Ramos (cell line): ENCODE measurements around the gene ZSWIM7.

Experiments used
- in situ Hi-C: fragments of 300-500 bp; cut with MboI; formaldehyde crosslinking; loops from one replicate; pipeline ENCODE4 v1.14.3; 2022; ENCODE audit warnings: low sequenced_read_pairs; ENCODE audit not compliant: unreplicated experiment

Gene ZSWIM7

DNA sequence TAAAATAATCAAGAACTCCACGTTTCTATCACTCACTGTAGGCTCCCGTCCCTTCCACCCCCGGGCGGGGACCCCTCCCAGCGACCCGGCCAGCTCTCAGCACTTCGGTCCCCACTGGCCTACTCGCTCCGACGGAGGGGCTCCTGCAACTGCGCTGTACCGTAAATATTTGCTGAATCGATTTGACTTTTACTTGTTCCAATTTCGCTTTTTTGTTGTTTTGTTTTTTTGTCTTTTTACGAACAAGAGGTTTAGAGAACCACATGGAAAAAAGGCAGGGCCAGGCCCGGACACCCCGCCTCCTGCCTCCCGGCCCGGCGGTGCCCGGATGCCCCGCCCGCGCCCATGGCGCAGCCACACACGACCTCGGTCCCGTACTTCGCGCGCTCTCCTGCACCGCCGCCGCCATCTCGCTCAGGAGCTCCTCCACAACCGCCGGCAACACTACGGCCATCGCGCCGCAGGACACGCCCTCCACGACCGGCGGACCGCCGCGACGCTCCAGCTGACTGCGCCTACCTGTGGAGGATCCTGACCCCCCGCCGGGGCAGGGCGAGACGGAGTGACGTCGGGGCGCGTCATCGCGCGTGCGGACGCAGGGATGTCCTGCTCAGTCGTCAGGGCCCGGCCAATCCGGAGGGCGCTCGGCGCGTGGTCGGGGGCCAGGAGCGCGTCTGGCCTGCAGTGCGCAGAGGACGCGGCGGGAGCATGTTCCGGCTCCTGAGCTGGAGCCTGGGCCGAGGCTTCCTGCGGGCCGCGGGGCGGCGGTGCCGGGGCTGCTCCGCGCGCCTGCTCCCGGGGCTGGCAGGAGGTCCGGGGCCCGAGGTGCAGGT is at the start of gene ZSWIM7, which contains the start of gene TTC19:
ZSWIM7 (minus strand) TSS at position 564 of the 833 bp plus-strand sequence; CDS start at position 454, 110 bp downstream.
TTC19 (plus strand) TSS at position 684 of the 833 bp plus-strand sequence; CDS start at position 709, 25 bp downstream.
- in situ Hi-C loops: no loop called here

DNA sequence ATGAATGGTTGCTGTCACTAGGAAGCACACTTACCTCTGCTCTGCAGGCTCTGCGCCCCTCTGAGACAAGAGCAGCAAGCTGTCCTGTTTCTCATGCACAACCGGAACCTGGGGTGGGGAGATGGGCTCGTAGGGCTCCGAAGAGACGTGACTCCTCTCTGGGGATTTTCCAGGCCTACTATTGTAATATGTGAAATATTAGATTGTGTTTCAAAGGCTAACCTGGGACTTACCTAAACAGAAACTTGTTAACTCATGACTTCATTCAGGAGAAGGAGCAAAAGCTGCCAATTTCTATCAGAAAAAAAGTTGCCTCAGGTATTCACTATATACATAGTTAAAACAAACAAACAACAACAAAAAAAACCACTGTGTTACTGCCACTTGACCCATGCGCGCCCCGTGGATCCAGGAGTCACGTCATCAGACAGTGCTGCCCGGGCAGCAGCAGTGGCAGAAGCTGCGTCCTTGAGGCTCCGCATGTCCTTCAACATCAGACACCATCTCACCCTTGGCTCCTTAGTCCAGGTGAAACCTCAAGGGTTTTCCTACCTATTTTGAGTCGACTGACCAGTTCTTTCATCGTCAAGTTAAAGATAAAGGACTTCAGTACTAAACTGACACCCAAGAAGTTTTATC is 49.4 kb upstream of the ZSWIM7 start:
- in situ Hi-C loops: no loop called here

- in situ Hi-C loops: no loop called here
Measured at GRCh38 chr17:16046966-16047365, 47.5 kb upstream of the ZSWIM7 start.

DNA sequence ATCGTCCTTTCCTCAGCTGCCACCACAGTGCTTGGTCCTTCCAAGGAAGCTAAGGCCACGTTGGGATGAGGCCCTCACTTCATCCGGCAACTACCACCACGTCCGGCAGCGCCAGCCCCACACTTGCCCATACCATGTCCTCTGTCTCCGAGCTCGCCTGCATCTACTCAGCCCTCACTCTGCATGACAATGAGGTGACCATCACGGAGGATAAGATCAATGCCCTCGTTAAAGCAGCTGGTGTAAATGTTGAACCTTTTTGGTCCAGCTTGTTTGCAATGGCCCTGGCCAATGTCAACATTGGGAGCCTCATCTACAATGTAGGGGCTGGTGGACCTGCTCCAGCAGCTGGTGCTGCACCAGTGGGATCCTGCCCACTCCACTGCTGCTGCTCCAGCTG is 45.0 kb upstream of the ZSWIM7 start:
- in situ Hi-C loops: no loop called here

DNA sequence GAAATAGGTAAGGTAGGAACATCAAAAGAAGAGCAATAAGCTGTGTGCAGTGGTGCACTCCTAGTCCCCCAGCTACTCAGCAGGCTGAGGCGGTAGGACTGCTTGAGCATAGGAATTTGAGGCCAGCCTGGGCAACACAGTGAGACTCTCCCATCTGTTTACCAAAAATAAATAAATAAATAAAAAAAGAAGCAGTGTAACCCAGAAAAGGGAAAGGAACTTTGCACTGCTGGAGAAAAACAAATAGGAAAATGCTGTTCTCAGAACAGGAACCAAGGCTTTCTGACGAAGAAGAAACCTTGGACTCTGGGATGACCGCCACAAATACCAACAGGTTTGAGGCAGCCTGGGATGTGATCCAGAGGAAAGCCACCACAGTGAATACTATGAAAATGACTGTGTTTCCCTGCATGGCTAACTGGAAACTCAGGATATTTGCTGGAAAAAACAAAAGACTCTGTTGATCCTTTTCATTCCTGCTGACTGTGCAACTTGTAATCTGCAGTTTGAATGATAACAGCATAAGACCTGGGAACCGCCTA is 41.3 kb upstream of the ZSWIM7 start:
- in situ Hi-C loops: no loop called here

- in situ Hi-C loops: no loop called here
Measured at GRCh38 chr17:16037636-16038035, 38.1 kb upstream of the ZSWIM7 start.

DNA sequence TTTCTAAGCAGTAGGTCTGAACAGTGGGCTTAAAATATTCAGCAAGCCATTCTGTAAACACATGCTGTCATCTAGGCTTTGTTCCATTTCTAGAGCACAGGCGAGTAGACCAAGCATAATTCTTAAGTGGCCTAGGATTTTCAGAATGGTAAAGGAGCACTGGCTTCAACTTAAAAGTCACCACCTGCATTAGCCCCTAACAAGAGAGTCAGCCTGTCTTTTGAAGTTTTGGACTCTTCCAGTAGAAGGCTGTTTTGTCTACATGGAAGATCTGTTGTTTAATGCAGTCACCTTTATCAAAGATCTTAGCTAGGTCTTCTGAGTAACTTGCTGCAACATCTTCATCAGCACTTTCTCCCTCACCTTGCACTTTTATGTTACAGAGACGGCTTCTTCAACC is 36.8 kb upstream of the ZSWIM7 start:
- in situ Hi-C loops: no loop called here

DNA sequence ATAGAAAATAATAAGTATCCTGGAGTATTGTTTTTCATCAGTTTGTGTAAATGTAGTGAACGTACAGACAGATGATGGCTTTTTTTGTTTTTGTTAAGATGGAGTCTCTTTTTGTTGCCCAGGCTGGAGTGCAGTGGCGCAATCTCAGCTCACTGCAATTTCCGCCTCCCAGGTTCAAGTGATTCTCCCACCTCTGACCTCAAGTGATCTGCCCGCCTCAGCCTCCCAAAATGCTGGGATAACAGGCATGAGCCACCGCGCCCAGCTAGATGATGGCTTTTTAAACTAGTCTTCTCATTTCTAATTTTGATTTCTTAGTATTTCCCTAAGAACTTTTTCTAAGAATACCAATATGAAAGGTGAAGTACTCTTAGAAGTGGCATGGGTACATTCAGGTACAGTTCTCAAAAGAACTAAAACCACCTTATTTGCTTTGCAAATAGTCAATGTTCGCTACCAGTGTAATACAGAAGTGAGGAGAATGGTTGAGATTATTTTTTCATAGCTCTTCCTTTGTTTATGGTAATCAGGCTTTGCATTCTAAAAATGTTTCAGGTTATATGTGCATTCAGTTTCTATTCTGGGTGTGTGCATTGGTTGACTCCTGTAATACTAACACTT is 34.3 kb upstream of the ZSWIM7 start:
- in situ Hi-C loops: no loop called here

DNA sequence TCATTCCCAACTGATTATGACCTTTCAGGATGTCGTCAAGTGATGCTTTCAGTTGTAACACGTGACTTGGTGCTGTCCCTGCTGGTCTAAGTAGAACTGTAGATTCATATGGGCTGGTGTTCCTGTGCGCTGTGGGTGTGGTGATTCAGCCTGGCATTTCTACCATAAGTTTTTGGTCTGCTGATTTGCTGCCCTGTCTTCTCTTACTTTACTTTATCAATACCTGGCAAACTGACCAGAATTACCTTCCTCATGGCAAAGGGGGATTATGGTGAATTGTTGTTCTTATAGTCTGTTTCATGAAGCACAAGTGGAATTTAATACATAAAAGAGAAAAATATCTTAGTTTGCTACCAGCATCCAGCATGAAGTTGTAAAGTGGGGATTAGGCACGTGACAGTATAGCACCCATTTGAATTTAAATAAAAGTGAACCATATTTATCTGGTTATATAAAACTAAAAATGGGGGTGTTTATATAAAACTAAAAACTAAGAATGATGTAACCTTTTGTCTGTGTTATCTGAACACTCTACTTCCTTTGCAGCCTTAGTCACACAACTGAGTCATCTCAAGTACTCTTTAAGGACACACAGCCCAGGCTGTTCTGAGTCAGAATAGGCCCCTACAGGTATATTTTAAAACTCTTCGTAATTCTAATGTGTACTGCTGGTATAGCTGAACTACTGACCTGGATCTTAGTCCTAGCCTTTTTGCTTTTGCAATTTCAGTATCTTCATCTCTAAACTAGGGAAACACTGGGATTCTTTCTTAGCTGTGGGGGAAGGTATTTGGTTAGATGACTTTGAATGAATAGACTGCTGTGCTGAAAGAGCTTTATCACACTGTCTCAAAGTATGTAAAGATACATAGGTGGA is 28.4 kb upstream of the ZSWIM7 start:
- in situ Hi-C loops: no loop called here

DNA sequence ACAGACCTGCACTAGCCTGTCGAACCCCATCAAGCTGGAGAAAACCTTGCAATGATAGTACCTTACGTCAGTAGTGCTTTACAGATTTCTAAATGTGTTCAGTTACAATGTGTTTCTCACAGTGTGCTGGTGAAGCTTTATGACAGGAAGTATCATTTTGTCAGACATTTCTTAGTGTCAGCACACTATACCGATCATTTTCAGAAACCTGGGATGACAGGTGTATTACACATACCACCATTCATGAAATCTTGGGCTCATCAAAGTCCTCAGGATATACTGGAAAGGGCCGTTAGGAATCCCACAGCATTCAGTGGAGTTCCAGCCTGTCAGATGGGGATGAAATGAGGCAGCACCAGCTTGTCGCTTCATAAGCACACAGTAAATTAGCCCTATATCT is 27.4 kb upstream of the ZSWIM7 start:
- in situ Hi-C loops: no loop called here

- in situ Hi-C loops: no loop called here
Measured at GRCh38 chr17:16025202-16025601, 25.7 kb upstream of the ZSWIM7 start.

- in situ Hi-C loops: no loop called here
Measured at GRCh38 chr17:16023881-16024280, 24.4 kb upstream of the ZSWIM7 start.

DNA sequence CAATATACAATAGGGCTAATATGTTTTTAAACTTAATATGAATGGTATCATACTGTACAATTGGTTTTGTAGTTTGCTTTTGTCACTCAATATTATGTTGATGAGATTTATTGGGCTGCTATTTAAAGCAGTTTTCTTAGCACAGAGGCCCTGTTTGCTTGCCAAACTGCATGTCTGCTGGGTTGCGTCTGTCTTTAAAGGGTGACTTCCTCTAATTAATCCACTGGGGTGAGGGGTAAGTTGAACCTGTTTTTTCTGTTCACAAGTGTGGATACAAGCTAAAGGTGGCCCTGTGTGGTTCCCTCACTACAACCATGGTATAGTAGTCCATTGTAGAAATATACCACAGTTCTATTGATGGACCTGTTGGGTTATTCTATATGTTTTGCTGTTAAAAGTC is 19.8 kb upstream of the ZSWIM7 start:
- in situ Hi-C loops: no loop called here

DNA sequence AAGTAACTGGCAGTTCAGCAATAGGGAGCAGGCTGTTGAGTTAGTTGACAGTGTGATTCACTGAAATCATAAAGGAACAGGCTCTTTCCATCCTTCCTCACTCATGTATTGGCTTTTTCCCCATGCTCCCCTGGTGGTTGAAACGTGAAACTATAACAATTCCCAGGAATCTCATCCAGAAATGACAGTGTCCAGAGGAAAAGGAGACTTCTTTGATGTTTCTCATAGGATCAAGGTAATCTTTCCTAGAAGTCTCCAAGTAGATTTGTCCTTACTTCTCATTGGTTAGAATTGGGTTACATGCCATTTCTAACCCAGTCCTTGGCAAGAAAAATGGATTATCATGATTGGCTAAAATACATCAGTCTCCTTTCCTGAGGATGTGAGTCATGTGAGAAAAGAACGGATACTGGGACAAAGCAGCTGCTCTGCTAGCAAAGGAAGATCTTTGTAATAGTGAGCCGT is 14.5 kb upstream of the ZSWIM7 start:
- in situ Hi-C loops: no loop called here

DNA sequence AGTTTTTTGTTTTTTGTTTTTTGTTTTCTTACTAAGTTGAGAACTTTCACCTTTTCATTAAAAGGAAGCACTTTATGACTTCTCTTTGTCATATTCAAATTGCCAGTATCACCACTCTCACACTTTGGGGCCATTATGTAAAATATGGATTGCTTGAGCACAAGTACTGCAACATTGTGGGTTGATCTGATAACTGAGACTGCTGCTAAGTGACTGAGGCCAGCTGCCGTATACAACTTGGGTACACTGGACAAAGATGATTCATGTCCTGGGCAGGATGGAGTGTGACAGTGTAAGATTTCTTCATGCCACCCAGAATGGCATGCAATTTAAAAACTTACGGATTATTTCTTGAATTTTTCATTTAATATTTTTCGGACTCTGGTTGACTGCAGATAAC is 7.9 kb upstream of the ZSWIM7 start:
- in situ Hi-C loops: no loop called here

DNA sequence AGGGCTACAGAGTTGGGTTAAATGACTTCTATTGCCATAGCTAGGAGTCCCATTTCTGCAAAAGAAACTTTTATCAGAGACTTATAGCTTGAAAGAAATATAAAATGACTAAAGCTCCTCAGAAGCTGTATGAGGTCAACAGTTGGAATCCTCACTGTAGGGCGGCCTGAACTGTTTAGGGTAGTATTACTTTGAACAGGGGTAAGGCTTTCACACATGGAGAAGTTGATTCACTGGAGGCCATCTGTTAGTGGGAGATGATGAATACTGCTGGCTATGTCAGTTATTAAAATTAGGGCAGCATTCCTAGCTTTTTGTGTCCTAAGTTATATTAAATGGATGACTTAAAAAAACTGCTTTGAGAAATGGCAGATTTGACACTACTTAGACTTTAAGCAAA is 6.1 kb upstream of the ZSWIM7 start:
- in situ Hi-C loops: no loop called here

DNA sequence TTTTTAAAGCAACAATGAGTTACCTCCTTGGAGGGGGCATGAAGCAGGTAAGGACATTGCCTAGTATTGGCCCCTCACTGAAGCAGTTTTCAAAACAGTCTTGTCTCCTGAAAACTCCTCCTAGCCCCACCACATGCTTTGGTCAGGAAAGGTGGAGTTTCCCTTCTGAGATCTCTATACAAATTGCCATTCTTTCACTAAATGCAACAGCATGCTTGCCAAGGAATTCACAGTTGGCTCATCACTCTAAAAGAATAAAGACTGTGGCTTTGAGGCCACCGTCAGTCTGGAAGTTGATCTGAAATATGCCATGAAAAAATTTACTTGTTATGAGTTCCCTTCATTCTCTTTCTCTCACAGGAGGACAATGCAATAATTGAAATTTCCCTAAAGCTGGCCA is 4.3 kb upstream of the ZSWIM7 start:
- in situ Hi-C loops: no loop called here

- in situ Hi-C loops: no loop called here
Measured at GRCh38 chr17:16002708-16003260, 3.3 kb upstream of the ZSWIM7 start.

DNA sequence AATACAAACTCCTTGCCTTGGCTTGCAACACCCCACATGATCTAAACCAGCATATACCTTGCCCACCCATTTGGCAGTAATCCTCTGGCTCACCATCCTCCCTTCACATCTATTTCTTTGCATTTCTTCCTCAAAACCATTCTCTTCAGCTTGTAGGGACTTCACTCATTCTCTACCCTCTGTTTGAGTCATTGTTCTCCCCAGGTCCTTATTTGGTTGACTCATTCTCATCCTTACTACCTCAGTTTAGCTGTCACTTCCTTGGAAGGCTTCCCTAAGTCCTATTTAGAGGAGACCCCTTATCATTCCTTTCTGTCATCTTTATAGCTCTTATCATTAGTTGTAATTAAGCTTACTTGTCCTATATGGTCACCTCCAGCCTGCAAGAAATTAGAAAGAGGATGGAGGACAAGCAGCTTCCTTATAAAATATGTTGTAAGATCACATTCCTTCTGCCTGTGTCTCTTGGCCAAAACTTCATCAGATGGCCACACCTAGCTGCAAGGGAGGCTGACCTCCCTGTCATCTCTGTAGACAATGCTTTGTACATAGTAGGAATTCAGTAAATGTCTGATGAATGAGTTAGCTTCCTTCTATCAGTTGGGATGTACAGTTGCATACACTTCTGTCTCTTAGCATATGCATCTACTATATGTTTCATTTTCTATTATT is 1.9 kb upstream of the ZSWIM7 start:
- in situ Hi-C loops: no loop called here
